ENCODE measurements around the gene TNXB.

GRCh38 chr6:32146687-32147086 lies 37.5 kb upstream of the TNXB start:
- TF ChIP-seq EZH2 (IDR thresholded peaks at IDR 0.05) (no peak), POLR2AphosphoS5 (IDR thresholded peaks at IDR 0.05; ENCODE audit: borderline replicate concordance, low read depth, low read length) (no peak), FOXP2 (optimal IDR thresholded peaks at IDR 0.05; ENCODE audit: control extremely low read depth, extremely low read length, insufficient read depth) (no peak)

All from SK-N-MC (cell line).